CD4-positive, alpha-beta T cell treated with Interleukin-2 at 100 ng/mL for 4 hours (primary cell): ENCODE results near the gene CD300LF.

Experiments
- DNase-seq: peaks from one replicate; pipeline ENCODE4 v3.0.0-alpha.2; 2020; ENCODE audit warnings: low spot score

The CD300LF gene

GRCh38 chr17:74729866-74730265, 17.1 kb upstream of the CD300LF start:
- DNase-seq, result no peak

- no peak for DNase-seq
Observed at GRCh38 chr17:74729368-74729767, 16.6 kb upstream of the CD300LF start.

GRCh38 chr17:74728702-74729075, 16.0 kb upstream of the CD300LF start:
- DNase-seq, result no peak

- DNase-seq, result no peak
Observed at GRCh38 chr17:74728033-74728701, 15.4 kb upstream of the CD300LF start.

- no peak for DNase-seq
Observed at GRCh38 chr17:74725111-74725510, 12.4 kb upstream of the CD300LF start.

- DNase-seq, result no peak
Observed at GRCh38 chr17:74723891-74724290, 11.2 kb upstream of the CD300LF start.

- DNase-seq, result no peak
Observed at GRCh38 chr17:74722782-74723181, 10.1 kb upstream of the CD300LF start.

GRCh38 chr17:74720506-74720905, 7.8 kb upstream of the CD300LF start:
- no peak for DNase-seq

- no peak for DNase-seq
Observed at GRCh38 chr17:74715144-74715543, 2.4 kb upstream of the CD300LF start.

- DNase-seq, result no peak
Observed at GRCh38 chr17:74713171-74713755, 540 bp upstream of the CD300LF start.

- DNase-seq, result no peak
Observed at GRCh38 chr17:74712301-74712700, 422 bp downstream of the CD300LF start.

- DNase-seq, result no peak
Observed at GRCh38 chr17:74711058-74711824, 1.5 kb downstream of the CD300LF start.

- no peak for DNase-seq
Observed at GRCh38 chr17:74704544-74704943, 8.2 kb downstream of the CD300LF start.

- DNase-seq, result no peak
Observed at GRCh38 chr17:74703311-74703710, 9.4 kb downstream of the CD300LF start.

- no peak for DNase-seq
Observed at GRCh38 chr17:74702116-74702871, 10.4 kb downstream of the CD300LF start.

GRCh38 chr17:74699236-74699635, 13.5 kb downstream of the CD300LF start:
- DNase-seq, result no peak

GRCh38 chr17:74698069-74698468, 14.7 kb downstream of the CD300LF start:
- DNase-seq, result no peak

- DNase-seq, result no peak
Observed at GRCh38 chr17:74697515-74697914, 15.2 kb downstream of the CD300LF start.

- DNase-seq, result no peak
Observed at GRCh38 chr17:74695629-74696028, 17.1 kb downstream of the CD300LF start.

GRCh38 chr17:74694081-74694480, 18.6 kb downstream of the CD300LF start:
- no peak for DNase-seq

- DNase-seq, result no peak
Observed at GRCh38 chr17:74691151-74691550, 21.6 kb downstream of the CD300LF start.

- no peak for DNase-seq
Observed at GRCh38 chr17:74690409-74690825, 22.3 kb downstream of the CD300LF start.

- no peak for DNase-seq
Observed at GRCh38 chr17:74687886-74688285, 24.8 kb downstream of the CD300LF start.
